DOHH2 (cell line): ENCODE data around the gene SFR1.

ENCODE experiments used
- H3F3A ChIP-seq: fragments of 200-600 bp; sonication (generic), shearing (Covaris generic); 2 replicates; pipeline ENCODE4 v1.6.0; 2016; ENCODE audit warnings: antibody characterized with exemption, mild to moderate bottlenecking; ENCODE audit not compliant: control insufficient read depth, insufficient read depth
- H3K27ac ChIP-seq: fragments of 200-600 bp; sonication (generic); 2 replicates; pipeline ENCODE4 v1.5.1; 2014; ENCODE audit warnings: low read depth, mild to moderate bottlenecking, low read length, moderate library complexity
- H3K27me3 ChIP-seq: fragments of 200-600 bp; sonication (generic); 2 replicates; pipeline ENCODE4 v1.6.1; 2014; ENCODE audit warnings: mild to moderate bottlenecking, low read length, mixed read lengths; ENCODE audit not compliant: control insufficient read depth
- H3K36me3 ChIP-seq: fragments of 200-600 bp; sonication (generic); 2 replicates; pipeline ENCODE4 v1.6.1; 2014; ENCODE audit warnings: mild to moderate bottlenecking, low read length, moderate library complexity, mixed read lengths; ENCODE audit not compliant: control insufficient read depth
- H3K4me1 ChIP-seq: fragments of 200-600 bp; sonication (generic); 2 replicates; pipeline ENCODE4 v1.6.1; 2014; ENCODE audit warnings: mild to moderate bottlenecking, low read length, mixed read lengths; ENCODE audit not compliant: control insufficient read depth
- H3K4me2 ChIP-seq: fragments of 200-600 bp; sonication (generic); 2 replicates; pipeline ENCODE4 v1.6.0; 2014; ENCODE audit warnings: mild to moderate bottlenecking, low read length, moderate library complexity
- H3K4me3 ChIP-seq: fragments of 200-600 bp; sonication (generic); 2 replicates; pipeline ENCODE4 v1.5.1; 2014; ENCODE audit warnings: mild to moderate bottlenecking, low read length, mixed read lengths
- H3K79me2 ChIP-seq: fragments of 200-600 bp; sonication (generic); 2 replicates; pipeline ENCODE4 v1.6.1; 2014; ENCODE audit warnings: mild to moderate bottlenecking, low read length, mixed read lengths; ENCODE audit not compliant: control insufficient read depth
- H3K9me2 ChIP-seq: fragments of 200-600 bp; sonication (generic); replicated peaks from 2 replicates; pipeline ENCODE4 v1.6.1; 2014; ENCODE audit warnings: mild to moderate bottlenecking, low read length, mixed read lengths; ENCODE audit not compliant: control insufficient read depth
- H3K9me3 ChIP-seq: fragments of 200-600 bp; sonication (generic); 2 replicates; pipeline ENCODE4 v1.6.1; 2014; ENCODE audit warnings: antibody characterized with exemption, low read length, mixed read lengths; ENCODE audit not compliant: control insufficient read depth, insufficient read depth
- H4K20me1 ChIP-seq: fragments of 200-600 bp; sonication (generic); 2 replicates; pipeline ENCODE4 v1.6.0; 2014; ENCODE audit warnings: low read depth, mild to moderate bottlenecking, antibody characterized with exemption, low read length, moderate library complexity; ENCODE audit not compliant: control insufficient read depth, insufficient read depth
- EZH2phosphoT487 ChIP-seq: fragments of 200-600 bp; sonication (generic); IDR thresholded peaks from 2 replicates; pipeline ENCODE4 v1.6.1; 2017; ENCODE audit warnings: borderline replicate concordance, mild to moderate bottlenecking, antibody characterized with exemption, low read length, moderate library complexity, mixed read lengths
- TF ChIP-seq, protein P1 (sequence below): fragments of 200-600 bp; sonication (generic); IDR thresholded peaks from one replicate; pipeline ENCODE4 v1.5.1; 2014; ENCODE audit warnings: antibody characterized with exemption, mild to moderate bottlenecking, low read depth, low read length; ENCODE audit not compliant: poor library complexity, severe bottlenecking

Gene SFR1

DNA sequence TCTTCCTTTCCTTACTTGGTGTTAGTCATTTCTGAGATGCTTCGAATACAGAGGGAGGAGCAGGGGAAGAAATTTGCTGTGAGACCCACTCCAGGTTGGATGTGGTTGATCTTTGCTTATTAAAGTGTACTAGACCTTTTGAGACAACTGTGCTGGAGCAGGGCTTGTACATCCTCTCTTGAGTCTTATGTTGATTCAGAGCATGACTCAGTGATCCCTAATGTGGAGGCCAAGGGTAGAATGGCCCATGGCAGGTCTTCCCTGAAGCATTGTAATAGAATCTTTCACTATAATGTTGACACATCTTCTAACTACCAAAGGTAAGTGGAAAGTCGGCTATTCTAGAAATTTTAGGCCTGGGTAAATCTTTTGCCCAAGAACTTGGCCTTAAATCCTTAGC, 17.0 kb upstream of the SFR1 start:
- Histone ChIP-seq H3K27ac (no peak overlapping the region), H3K27me3 (peaks cover 19% of the 10 kb centered on the region; the same call in 1 of the 2 replicates), H3K9me3 (no peaks in the 10 kb centered on the region), H3F3A (no peaks in the 10 kb centered on the region), H3K4me3 (no peak overlapping the region), H3K4me2 (no peak overlapping the region), H3K36me3 (no peaks in the 10 kb centered on the region), H3K79me2 (no peaks in the 10 kb centered on the region), H4K20me1 (no peaks in the 10 kb centered on the region), H3K9me2 (no peaks in the 10 kb centered on the region), H3K4me1 (no peaks in the 10 kb centered on the region)
- no peak for TF ChIP-seq EZH2phosphoT487
- TF ChIP-seq, protein P1, sequence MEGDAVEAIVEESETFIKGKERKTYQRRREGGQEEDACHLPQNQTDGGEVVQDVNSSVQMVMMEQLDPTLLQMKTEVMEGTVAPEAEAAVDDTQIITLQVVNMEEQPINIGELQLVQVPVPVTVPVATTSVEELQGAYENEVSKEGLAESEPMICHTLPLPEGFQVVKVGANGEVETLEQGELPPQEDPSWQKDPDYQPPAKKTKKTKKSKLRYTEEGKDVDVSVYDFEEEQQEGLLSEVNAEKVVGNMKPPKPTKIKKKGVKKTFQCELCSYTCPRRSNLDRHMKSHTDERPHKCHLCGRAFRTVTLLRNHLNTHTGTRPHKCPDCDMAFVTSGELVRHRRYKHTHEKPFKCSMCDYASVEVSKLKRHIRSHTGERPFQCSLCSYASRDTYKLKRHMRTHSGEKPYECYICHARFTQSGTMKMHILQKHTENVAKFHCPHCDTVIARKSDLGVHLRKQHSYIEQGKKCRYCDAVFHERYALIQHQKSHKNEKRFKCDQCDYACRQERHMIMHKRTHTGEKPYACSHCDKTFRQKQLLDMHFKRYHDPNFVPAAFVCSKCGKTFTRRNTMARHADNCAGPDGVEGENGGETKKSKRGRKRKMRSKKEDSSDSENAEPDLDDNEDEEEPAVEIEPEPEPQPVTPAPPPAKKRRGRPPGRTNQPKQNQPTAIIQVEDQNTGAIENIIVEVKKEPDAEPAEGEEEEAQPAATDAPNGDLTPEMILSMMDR = no peak

DNA sequence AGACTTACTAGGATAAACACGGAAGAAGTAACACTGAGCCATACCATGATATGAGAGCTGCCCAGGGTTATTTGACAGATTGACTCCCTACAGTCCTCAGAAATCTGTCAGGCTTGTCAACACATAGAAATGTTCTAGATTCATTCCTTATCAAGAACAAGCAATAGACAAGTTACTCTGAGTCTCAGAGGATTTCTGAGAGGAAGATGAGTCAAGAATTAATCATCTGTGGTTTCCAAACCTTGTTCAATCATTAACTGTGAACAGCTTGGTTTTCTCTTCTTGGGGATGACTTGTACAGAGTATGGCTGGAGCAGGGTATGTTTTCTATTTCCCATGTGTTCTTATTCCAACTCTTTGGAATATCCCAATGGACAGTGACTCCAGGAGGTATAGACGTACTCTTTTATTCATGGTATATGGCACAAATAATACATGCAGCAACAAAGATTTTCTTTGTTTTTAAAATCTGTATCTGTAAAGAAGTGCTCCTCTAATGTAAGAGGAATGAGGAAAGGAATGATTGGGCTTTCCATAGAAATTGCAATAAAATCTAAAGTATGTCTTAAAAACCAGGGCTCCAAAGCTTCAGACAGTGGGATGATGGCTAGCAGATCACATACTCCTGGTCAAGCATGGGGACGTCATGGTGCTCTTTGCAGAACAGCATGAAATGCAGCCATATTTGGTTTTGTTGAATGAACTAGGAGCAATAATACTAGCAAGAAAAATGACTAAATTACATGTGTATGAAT, 11.9 kb upstream of the SFR1 start:
- peaks cover 6% of the 10 kb centered on the region for H3K4me1 ChIP-seq
- H3K9me3 ChIP-seq = no peaks in the 10 kb centered on the region
- no peaks in the 10 kb centered on the region for H3K36me3 ChIP-seq
- H3K4me3 ChIP-seq = no peak overlapping the region
- H3F3A ChIP-seq = no peaks in the 10 kb centered on the region
- no peaks in the 10 kb centered on the region for H3K9me2 ChIP-seq
- no peaks in the 10 kb centered on the region for H3K79me2 ChIP-seq
- peaks cover 9% of the 10 kb centered on the region for H3K27me3 ChIP-seq
- TF ChIP-seq EZH2phosphoT487 = no peak
- TF ChIP-seq, protein P1 = no peak
- H3K4me2 ChIP-seq = no peak overlapping the region
- H3K27ac ChIP-seq = no peak overlapping the region
- no peaks in the 10 kb centered on the region for H4K20me1 ChIP-seq

DNA sequence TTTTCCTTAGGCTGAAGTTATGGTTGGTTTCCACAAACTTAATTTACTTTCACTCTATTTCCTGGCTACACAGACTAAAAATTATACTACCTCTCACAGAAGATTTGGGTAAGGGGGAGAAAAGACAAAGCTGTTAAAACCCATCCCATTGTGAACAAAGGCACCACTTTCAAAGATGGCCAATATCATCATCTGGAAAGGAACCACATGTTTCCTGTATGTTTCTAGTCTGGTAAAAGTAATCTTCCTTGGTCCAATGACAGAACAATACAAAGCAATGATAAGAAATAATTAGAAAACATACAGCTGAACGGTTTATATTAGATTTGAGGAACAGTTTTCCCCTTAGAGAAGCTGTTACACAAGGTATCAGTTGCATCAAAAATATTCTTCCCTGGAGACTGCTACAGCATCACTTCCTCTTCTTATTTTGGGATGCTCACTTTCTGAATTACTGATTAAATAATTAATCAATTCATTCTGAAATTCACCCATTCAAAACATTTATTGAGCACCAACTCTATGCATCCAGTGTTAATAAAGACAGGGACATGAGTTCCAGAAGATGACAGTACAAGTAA, 8.5 kb upstream of the SFR1 start:
- Histone ChIP-seq H3K27ac (no peak overlapping the region), H3K9me2 (no peaks in the 10 kb centered on the region), H3K4me2 (no peak overlapping the region), H3K36me3 (no peaks in the 10 kb centered on the region), H3K9me3 (no peaks in the 10 kb centered on the region), H3K4me3 (no peak overlapping the region), H3K27me3 (peaks cover 9% of the 10 kb centered on the region), H4K20me1 (no peaks in the 10 kb centered on the region), H3K4me1 (peaks cover 6% of the 10 kb centered on the region), H3K79me2 (no peaks in the 10 kb centered on the region), H3F3A (no peaks in the 10 kb centered on the region)
- no peak for TF ChIP-seq EZH2phosphoT487
- TF ChIP-seq, protein P1 = no peak
